SK-N-SH (cell line): Measurements from ENCODE around the gene NUDT13.

Source experiments
- EP300 ChIP-seq, 2 experiments: IDR thresholded peaks; 2 replicates each; pipeline versions ENCODE4 v1.4.0 to v1.6.1; 2012; ENCODE audit warnings: borderline replicate concordance in 1 of 2, low read depth in 1 of 2, low read length in 1 of 2
- MXI1 ChIP-seq: IDR thresholded peaks from 2 replicates; pipeline ENCODE4 v1.6.1; 2012; ENCODE audit warnings: mild to moderate bottlenecking, low read depth, low read length, improper control_type of control experiment
- NFIC ChIP-seq: IDR thresholded peaks from 2 replicates; pipeline ENCODE4 v1.4.0; 2012; ENCODE audit warnings: borderline replicate concordance
- RAD21 ChIP-seq: IDR thresholded peaks from 2 replicates; pipeline ENCODE4 v1.6.1; 2012; ENCODE audit warnings: mild to moderate bottlenecking, low read length
- RXRA ChIP-seq: IDR thresholded peaks from 2 replicates; pipeline ENCODE4 v1.4.0; 2012; ENCODE audit warnings: low read depth, mild to moderate bottlenecking, borderline replicate concordance
- SIN3A ChIP-seq: IDR thresholded peaks from 2 replicates; pipeline ENCODE4 v1.6.1; 2012; ENCODE audit warnings: low read depth, mild to moderate bottlenecking, low read length, moderate library complexity, borderline replicate concordance
- TAF1 ChIP-seq: IDR thresholded peaks from 2 replicates; pipeline ENCODE4 v1.6.1; 2012; ENCODE audit warnings: low read depth, mild to moderate bottlenecking, low read length, moderate library complexity, borderline replicate concordance
- TF ChIP-seq, protein P1 (sequence below): IDR thresholded peaks from 2 replicates; pipeline ENCODE4; 2012
- TF ChIP-seq, protein P2 (sequence below): IDR thresholded peaks from 2 replicates; pipeline ENCODE4 v1.4.0; 2012; ENCODE audit warnings: low read depth
- TF ChIP-seq, protein P3 (sequence below): fragments of 200-600 bp; sonication (generic); IDR thresholded peaks from 2 replicates; pipeline ENCODE4 v1.6.1; 2017; ENCODE audit warnings: antibody characterized with exemption, mild to moderate bottlenecking, moderate library complexity

DNA sequence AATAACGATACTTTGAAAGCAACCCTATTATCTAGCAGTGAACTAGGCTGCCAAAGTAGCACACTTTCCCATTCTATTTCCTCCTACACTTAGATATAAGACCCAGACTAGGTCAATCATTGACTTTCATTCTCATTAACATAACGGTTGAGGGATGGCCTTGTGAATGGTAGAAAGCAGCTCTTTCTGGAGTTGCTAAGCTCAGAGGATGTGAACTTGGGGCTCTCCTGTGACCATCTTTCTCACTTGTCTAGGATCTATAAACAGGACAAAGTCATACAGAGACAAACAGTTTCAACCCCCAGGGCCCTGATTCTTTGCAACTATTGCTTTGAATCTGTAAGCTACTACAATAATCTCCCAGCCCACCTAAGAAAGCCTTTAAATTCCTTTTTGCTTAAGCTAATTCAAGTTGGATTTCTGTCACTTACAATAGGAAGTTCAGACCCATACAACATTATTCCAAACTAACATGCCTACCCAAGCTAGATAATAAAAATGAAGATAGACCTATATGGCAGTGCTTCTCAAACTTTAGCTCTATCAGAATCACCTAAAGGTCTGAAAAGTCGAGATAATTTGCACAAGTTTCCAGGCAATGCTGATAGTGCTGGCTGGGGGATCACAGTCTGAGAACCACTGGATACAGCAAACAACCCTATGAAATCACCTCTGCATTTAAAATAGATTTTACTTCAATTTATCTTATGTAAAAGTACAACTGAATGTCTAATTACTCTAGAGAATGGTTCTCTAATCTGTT, 30.3 kb upstream of the NUDT13 start:
- TF ChIP-seq NFIC, result no peak
- TF ChIP-seq MXI1, result no peak
- no peak for TF ChIP-seq TAF1
- TF ChIP-seq RAD21, result no peak
- TF ChIP-seq, protein P1, sequence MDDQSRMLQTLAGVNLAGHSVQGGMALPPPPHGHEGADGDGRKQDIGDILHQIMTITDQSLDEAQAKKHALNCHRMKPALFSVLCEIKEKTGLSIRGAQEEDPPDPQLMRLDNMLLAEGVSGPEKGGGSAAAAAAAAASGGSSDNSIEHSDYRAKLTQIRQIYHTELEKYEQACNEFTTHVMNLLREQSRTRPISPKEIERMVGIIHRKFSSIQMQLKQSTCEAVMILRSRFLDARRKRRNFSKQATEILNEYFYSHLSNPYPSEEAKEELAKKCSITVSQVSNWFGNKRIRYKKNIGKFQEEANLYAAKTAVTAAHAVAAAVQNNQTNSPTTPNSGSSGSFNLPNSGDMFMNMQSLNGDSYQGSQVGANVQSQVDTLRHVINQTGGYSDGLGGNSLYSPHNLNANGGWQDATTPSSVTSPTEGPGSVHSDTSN, result no peak
- TF ChIP-seq EP300 (IDR thresholded peaks at IDR 0.05; ENCODE audit: borderline replicate concordance in 1 of 2, low read depth in 1 of 2, low read length in 1 of 2), result no peak
- no peak for TF ChIP-seq SIN3A
- TF ChIP-seq, protein P2, sequence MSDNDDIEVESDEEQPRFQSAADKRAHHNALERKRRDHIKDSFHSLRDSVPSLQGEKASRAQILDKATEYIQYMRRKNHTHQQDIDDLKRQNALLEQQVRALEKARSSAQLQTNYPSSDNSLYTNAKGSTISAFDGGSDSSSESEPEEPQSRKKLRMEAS, result no peak
- TF ChIP-seq, protein P3, sequence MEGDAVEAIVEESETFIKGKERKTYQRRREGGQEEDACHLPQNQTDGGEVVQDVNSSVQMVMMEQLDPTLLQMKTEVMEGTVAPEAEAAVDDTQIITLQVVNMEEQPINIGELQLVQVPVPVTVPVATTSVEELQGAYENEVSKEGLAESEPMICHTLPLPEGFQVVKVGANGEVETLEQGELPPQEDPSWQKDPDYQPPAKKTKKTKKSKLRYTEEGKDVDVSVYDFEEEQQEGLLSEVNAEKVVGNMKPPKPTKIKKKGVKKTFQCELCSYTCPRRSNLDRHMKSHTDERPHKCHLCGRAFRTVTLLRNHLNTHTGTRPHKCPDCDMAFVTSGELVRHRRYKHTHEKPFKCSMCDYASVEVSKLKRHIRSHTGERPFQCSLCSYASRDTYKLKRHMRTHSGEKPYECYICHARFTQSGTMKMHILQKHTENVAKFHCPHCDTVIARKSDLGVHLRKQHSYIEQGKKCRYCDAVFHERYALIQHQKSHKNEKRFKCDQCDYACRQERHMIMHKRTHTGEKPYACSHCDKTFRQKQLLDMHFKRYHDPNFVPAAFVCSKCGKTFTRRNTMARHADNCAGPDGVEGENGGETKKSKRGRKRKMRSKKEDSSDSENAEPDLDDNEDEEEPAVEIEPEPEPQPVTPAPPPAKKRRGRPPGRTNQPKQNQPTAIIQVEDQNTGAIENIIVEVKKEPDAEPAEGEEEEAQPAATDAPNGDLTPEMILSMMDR, result no peak
- no peak for TF ChIP-seq RXRA
